ENCODE results near the gene RAP1GDS1. TPM values are rescaled to one million over a fixed set of nuclear protein-coding genes. Genes with fewer than 3 reads are reported as not detected.
A peak's percentile ranks its signal among the peaks of the same experiment; 100 is the strongest.
"Not testable (repeated sequence)": the region's sequence is repeated elsewhere in the genome, so short reads cannot be mapped to it uniquely, and the experiment has no call there.

RAP1GDS1 gene
- total RNA-seq, 8 experiments from 2014 or later: 25.0 to 79.3 (median 63.8) TPM

GRCh38 chr4:98261405-98262291 lies 464 bp downstream of the RAP1GDS1 start:
- WGBS, 10 experiments: 0 to 15% (median 0%) methylated on average over 1 to 12 of the region's 78 CpGs; no CpG with 5 or more reads in 1 of the 10 experiments
- Histone ChIP-seq H3K4me1 (replicated peaks in 1 of 2) (peaks cover 12 to 18% of the 10 kb centered on the region in 2 donors), H3K4me3 (peak overlapping the region; percentile 64 to 97 (median 90)), H3K27ac (peak overlapping the region; percentile 74 to 81)
- in situ Hi-C loops (cut with MboI; ENCODE audit: low pct_unique_long_range_greater_than_20kb in 2 of 9, low sequenced_read_pairs in 9 of 9, unreplicated experiment in 9 of 9): no loop called here
- peak; percentile 29 to 80 (median 75) for ATAC-seq (replicated peaks in 6 of 8)

GRCh38 chr4:98262431-98262830 lies 1.2 kb downstream of the RAP1GDS1 start:
- Histone ChIP-seq H3K4me3 (peak overlapping the region; percentile 64 to 97 (median 90)), H3K4me1 (replicated peaks in 1 of 2) (peaks cover 12 to 18% of the 10 kb centered on the region in 2 donors), H3K27ac (no peak overlapping the region)
- in situ Hi-C loops (cut with MboI; ENCODE audit: low pct_unique_long_range_greater_than_20kb in 2 of 9, low sequenced_read_pairs in 9 of 9, unreplicated experiment in 9 of 9): no loop called here
- ATAC-seq (replicated peaks in 6 of 8): no peak
- 0 to 7% (median 2%) methylated on average over 1 to 5 of the region's 5 CpGs; no CpG with 5 or more reads in 1 of the 10 experiments for WGBS, 10 experiments

GRCh38 chr4:98267498-98267897 lies 6.3 kb downstream of the RAP1GDS1 start:
- peaks cover 3 to 8% of the 10 kb centered on the region in 2 donors for H3K4me1 ChIP-seq (replicated peaks in 1 of 2)
- 76 to 100% (median 100%) methylated on average over 1 to 2 of the region's 2 CpGs; no CpG with 5 or more reads in 2 of the 10 experiments for whole genome bisulfite sequencing, 10 experiments
- in situ Hi-C loops (cut with MboI; ENCODE audit: low pct_unique_long_range_greater_than_20kb in 2 of 9, low sequenced_read_pairs in 9 of 9, unreplicated experiment in 9 of 9): no loop called here
- H3K4me3 ChIP-seq: no peak overlapping the region
- no peak for ATAC-seq (replicated peaks in 6 of 8)
- H3K27ac ChIP-seq: no peak overlapping the region

- H3K4me1 ChIP-seq (replicated peaks in 1 of 2): no peaks in the 10 kb centered on the region
- 67 to 100% (median 100%) methylated on average over 1 to 2 of the region's 2 CpGs; no CpG with 5 or more reads in 2 of the 10 experiments for WGBS, 10 experiments
- no peak overlapping the region for H3K4me3 ChIP-seq
- no peak overlapping the region for H3K27ac ChIP-seq
- peak in 1 of 8 experiments; percentile 77 for ATAC-seq (replicated peaks in 6 of 8)
- in situ Hi-C loops (cut with MboI; ENCODE audit: low pct_unique_long_range_greater_than_20kb in 2 of 9, low sequenced_read_pairs in 9 of 9, unreplicated experiment in 9 of 9): no loop called here
Measured at GRCh38 chr4:98275145-98275544, 14.0 kb downstream of the RAP1GDS1 start.

- in situ Hi-C loops (cut with MboI; ENCODE audit: low pct_unique_long_range_greater_than_20kb in 2 of 9, low sequenced_read_pairs in 9 of 9, unreplicated experiment in 9 of 9): no loop called here
- 72 to 100% (median 89%) methylated on average over 1 to 3 of the region's 3 CpGs; no CpG with 5 or more reads in 1 of the 10 experiments for WGBS, 10 experiments
- H3K4me1 ChIP-seq (replicated peaks in 1 of 2): no peaks in the 10 kb centered on the region
- H3K27ac ChIP-seq: no peak overlapping the region
- peak in 1 of 8 experiments; percentile 43 for ATAC-seq (replicated peaks in 6 of 8)
- no peak overlapping the region for H3K4me3 ChIP-seq
Measured at GRCh38 chr4:98283219-98284189, 22.3 kb downstream of the RAP1GDS1 start.

- peak in 4 of 8 experiments; percentile 24 to 54 (median 52) for ATAC-seq (replicated peaks in 6 of 8)
- H3K4me3 ChIP-seq: no peak overlapping the region
- no peak overlapping the region for H3K27ac ChIP-seq
- WGBS, 10 experiments: 60 to 100% (median 76%) methylated on average over 1 to 3 of the region's 3 CpGs
- H3K4me1 ChIP-seq (replicated peaks in 1 of 2): no peaks in the 10 kb centered on the region
- in situ Hi-C loops (cut with MboI; ENCODE audit: low pct_unique_long_range_greater_than_20kb in 2 of 9, low sequenced_read_pairs in 9 of 9, unreplicated experiment in 9 of 9): no loop called here
Measured at GRCh38 chr4:98284640-98285046, 23.5 kb downstream of the RAP1GDS1 start.

- no peak for ATAC-seq (replicated peaks in 6 of 8)
- Histone ChIP-seq H3K27ac (no peak overlapping the region), H3K4me3 (no peak overlapping the region), H3K4me1 (replicated peaks in 1 of 2) (peaks cover 0 to 6% of the 10 kb centered on the region in 2 donors)
- 77 to 100% (median 100%) methylated on average over 1 to 3 of the region's 3 CpGs; no CpG with 5 or more reads in 1 of the 10 experiments for WGBS, 10 experiments
- in situ Hi-C loops (cut with MboI; ENCODE audit: low pct_unique_long_range_greater_than_20kb in 2 of 9, low sequenced_read_pairs in 9 of 9, unreplicated experiment in 9 of 9): no loop called here
Measured at GRCh38 chr4:98285676-98286075, 24.5 kb downstream of the RAP1GDS1 start.

GRCh38 chr4:98287328-98287727 lies 26.1 kb downstream of the RAP1GDS1 start:
- H3K27ac ChIP-seq: no peak overlapping the region
- ATAC-seq (replicated peaks in 6 of 8): no peak
- H3K4me3 ChIP-seq: no peak overlapping the region
- H3K4me1 ChIP-seq (replicated peaks in 1 of 2): peaks cover 0 to 6% of the 10 kb centered on the region in 2 donors
- in situ Hi-C loops (cut with MboI; ENCODE audit: low pct_unique_long_range_greater_than_20kb in 2 of 9, low sequenced_read_pairs in 9 of 9, unreplicated experiment in 9 of 9): no loop called here

- H3K4me1 ChIP-seq (replicated peaks in 1 of 2); H3K4me3 ChIP-seq; in situ Hi-C loops (cut with MboI; ENCODE audit: low pct_unique_long_range_greater_than_20kb in 2 of 9, low sequenced_read_pairs in 9 of 9, unreplicated experiment in 9 of 9); ATAC-seq (replicated peaks in 6 of 8); H3K27ac ChIP-seq: not testable (repeated sequence)
- WGBS, 10 experiments: 83 to 100% (median 100%) methylated on average over 1 to 2 of the region's 3 CpGs; no CpG with 5 or more reads in 2 of the 10 experiments
Measured at GRCh38 chr4:98288671-98289070, 27.5 kb downstream of the RAP1GDS1 start.

GRCh38 chr4:98289375-98289774 lies 28.2 kb downstream of the RAP1GDS1 start:
- in situ Hi-C loops (cut with MboI; ENCODE audit: low pct_unique_long_range_greater_than_20kb in 2 of 9, low sequenced_read_pairs in 9 of 9, unreplicated experiment in 9 of 9): no loop called here
- 65 to 100% (median 100%) methylated on average over 1 of the region's 1 CpG for WGBS, 10 experiments
- ATAC-seq (replicated peaks in 6 of 8): no peak
- Histone ChIP-seq H3K27ac (no peak overlapping the region), H3K4me1 (replicated peaks in 1 of 2) (peaks cover 0 to 6% of the 10 kb centered on the region in 2 donors), H3K4me3 (no peak overlapping the region)

GRCh38 chr4:98290511-98290910 lies 29.3 kb downstream of the RAP1GDS1 start:
- Histone ChIP-seq H3K4me3 (no peak overlapping the region), H3K27ac (peak overlapping the region in 1 of 2 donors; percentile 18), H3K4me1 (replicated peaks in 1 of 2) (peaks cover 0 to 6% of the 10 kb centered on the region in 2 donors)
- WGBS, 10 experiments: 49 to 95% (median 75%) methylated on average over 2 of the region's 2 CpGs
- peak in 3 of 8 experiments; percentile 34 to 44 (median 41) for ATAC-seq (replicated peaks in 6 of 8)
- in situ Hi-C loops (cut with MboI; ENCODE audit: low pct_unique_long_range_greater_than_20kb in 2 of 9, low sequenced_read_pairs in 9 of 9, unreplicated experiment in 9 of 9): no loop called here

- no peak overlapping the region for H3K4me3 ChIP-seq
- in situ Hi-C loops (cut with MboI; ENCODE audit: low pct_unique_long_range_greater_than_20kb in 2 of 9, low sequenced_read_pairs in 9 of 9, unreplicated experiment in 9 of 9): no loop called here
- H3K27ac ChIP-seq: no peak overlapping the region
- WGBS, 10 experiments: 46 to 94% (median 77%) methylated on average over 1 to 4 of the region's 4 CpGs; no CpG with 5 or more reads in 1 of the 10 experiments
- peaks cover 0 to 6% of the 10 kb centered on the region in 2 donors for H3K4me1 ChIP-seq (replicated peaks in 1 of 2)
- peak in 3 of 8 experiments; percentile 39 to 54 (median 45) for ATAC-seq (replicated peaks in 6 of 8)
Measured at GRCh38 chr4:98293104-98293887, 32.1 kb downstream of the RAP1GDS1 start.

All from motor neuron (in vitro differentiated cells).